Tibial nerve (tissue), 4 donors: ENCODE measurements around the gene CDV3.

Experiments
- CTCF ChIP-seq, 5 experiments: fragments of 200-600 bp in 3 of 5; fragments of 450-650 bp in 2 of 5; sonication (generic) in 3 of 5; IDR thresholded peaks; one replicate each; pipeline ENCODE4 v1.5.1; 2016 to 2019; ENCODE audit warnings: antibody characterized with exemption in 5 of 5, mild to moderate bottlenecking in 3 of 5, moderate library complexity in 2 of 5
- EP300 ChIP-seq, 2 donors: sonication (generic); formaldehyde crosslinking; IDR thresholded peaks; one replicate each; pipeline ENCODE4 v1.6.1; 2017; ENCODE audit warnings: antibody characterized with exemption in 2 of 2, mild to moderate bottlenecking in 1 of 2
- POLR2A ChIP-seq, 2 donors: fragments of 450-650 bp; IDR thresholded peaks; one replicate each; pipeline ENCODE4 v1.6.1; 2017; ENCODE audit warnings: antibody characterized with exemption in 2 of 2, mild to moderate bottlenecking in 2 of 2, moderate library complexity in 2 of 2

- no peak for TF ChIP-seq CTCF (IDR thresholded peaks at IDR 0.05)
- TF ChIP-seq EP300 (IDR thresholded peaks at IDR 0.05), result peak in 1 of 2 donors; percentile 50
- TF ChIP-seq POLR2A (IDR thresholded peaks at IDR 0.05), result no peak
These were observed 48.1 kb upstream of the CDV3 start for GRCh38 chr3:133525435-133525834.
